Common myeloid progenitor, CD34-positive (primary cell): ENCODE data around the gene CHAF1A.
A peak's percentile ranks its signal among the peaks of the same experiment; 100 is the strongest.

Experiments used
- CTCF ChIA-PET: fragments of 350-600 bp; sonication (Branson Sonifier 250); formaldehyde crosslinking; loops from one replicate; lab custom pipeline; 2021; ENCODE audit warnings: antibody characterized with exemption; lab: Charles Lee
- POLR2A ChIA-PET: fragments of 350-600 bp; sonication (Branson Sonifier 250); formaldehyde crosslinking; loops from one replicate; lab custom pipeline; 2021; ENCODE audit warnings: antibody characterized with exemption; lab: Charles Lee
- DNase-seq, 3 donors: peaks; one replicate each; pipeline versions ENCODE4 v3.0.0 to v3.0.0-alpha.2; 2013
- H3K27ac ChIP-seq, 2 experiments: 1 replicate in 1 of 2; 2 replicates in 1 of 2; pipeline ENCODE4 v1.7.0; 2013; ENCODE audit warnings: inconsistent platforms in 2 of 2, low read length in 2 of 2, mild to moderate bottlenecking in 2 of 2, low read depth in 1 of 2, moderate library complexity in 1 of 2; ENCODE audit not compliant: severe bottlenecking in 2 of 2, insufficient read depth in 1 of 2, poor library complexity in 1 of 2
- H3K27me3 ChIP-seq, 5 experiments: replicated peaks in 2 of 5; 1 replicate in 3 of 5; 2 replicates in 2 of 5; pipeline versions ENCODE4 v1.6.1 to v1.7.0; 2013; ENCODE audit warnings: low read length in 4 of 5, mild to moderate bottlenecking in 2 of 5, moderate library complexity in 2 of 5, inconsistent platforms in 1 of 5; ENCODE audit not compliant: insufficient read depth in 5 of 5, control insufficient read depth in 4 of 5
- H3K36me3 ChIP-seq, 4 experiments: 1 replicate in 2 of 4; 2 replicates in 2 of 4; pipeline versions ENCODE4 v1.6.1 to v1.7.0; 2013; ENCODE audit warnings: low read length in 3 of 4, control low read depth in 1 of 4, mild to moderate bottlenecking in 1 of 4; ENCODE audit not compliant: control insufficient read depth in 4 of 4, insufficient read depth in 4 of 4
- H3K4me1 ChIP-seq, 4 experiments: 1 replicate in 3 of 4; 2 replicates in 1 of 4; pipeline versions ENCODE4 v1.6.1 to v1.7.1; 2013; ENCODE audit warnings: low read length in 3 of 4, mild to moderate bottlenecking in 3 of 4, control low read depth in 1 of 4, inconsistent platforms in 1 of 4, moderate library complexity in 1 of 4; ENCODE audit not compliant: control insufficient read depth in 4 of 4, insufficient read depth in 4 of 4; ENCODE audit errors: control extremely low read depth in 1 of 4
- H3K4me3 ChIP-seq, 7 experiments: 1 replicate in 4 of 7; 2 replicates in 3 of 7; pipeline versions ENCODE4 v1.5.1 to v1.7.0; 2013; ENCODE audit warnings: mild to moderate bottlenecking in 7 of 7, low read length in 6 of 7, moderate library complexity in 6 of 7, inconsistent platforms in 2 of 7, low read depth in 2 of 7, control low read depth in 1 of 7; ENCODE audit not compliant: insufficient read depth in 4 of 7, control insufficient read depth in 1 of 7; ENCODE audit errors: extremely low read depth in 1 of 7
- H3K9me3 ChIP-seq, 5 experiments: 1 replicate in 4 of 5; 2 replicates in 1 of 5; pipeline versions ENCODE4 v1.6.1 to v1.7.1; 2013; ENCODE audit warnings: low read length in 4 of 5, mild to moderate bottlenecking in 2 of 5, inconsistent platforms in 1 of 5, low read depth in 1 of 5, moderate library complexity in 1 of 5; ENCODE audit not compliant: control insufficient read depth in 4 of 5, insufficient read depth in 2 of 5; ENCODE audit errors: control extremely low read depth in 1 of 5
- WGBS: methylation state at CpG from one replicate; pipeline ENCODE4 v1.1.5; 2013; ENCODE audit not compliant: insufficient coverage; 5-methylcytosine and 5-hydroxymethylcytosine counted together

Gene CHAF1A

DNA sequence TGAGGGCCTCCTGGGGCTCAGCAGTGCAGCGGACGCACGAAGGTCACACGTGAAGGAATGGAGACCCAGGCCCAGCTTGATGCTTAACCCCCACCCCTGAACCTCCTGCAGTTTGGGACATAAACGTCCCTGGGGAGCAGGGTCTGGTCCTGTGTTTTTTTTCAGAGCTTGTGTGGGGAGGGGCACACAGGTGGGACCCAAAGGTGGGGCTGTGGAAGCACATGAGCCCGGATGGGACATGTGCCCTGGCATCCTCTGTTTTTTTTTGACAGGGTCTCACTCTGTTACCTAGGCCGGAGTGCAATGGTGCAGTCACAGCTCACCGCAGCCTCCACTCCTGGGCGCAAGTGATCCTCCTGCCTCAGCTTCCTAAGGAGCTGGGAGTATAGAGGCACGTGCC is 34.7 kb downstream of the CHAF1A start:
- no peak for DNase-seq
- WGBS, result 98% methylated on average over 10 of the region's 10 CpGs
- no peaks in the 10 kb centered on the region for H3K9me3 ChIP-seq
- H3K27me3 ChIP-seq, result no peaks in the 10 kb centered on the region
- ChIA-PET CTCF (interaction anchor here (0.5 to 0.6 kb wide), 2 partner anchors 50 to 221 kb away, joined by 3 read pairs; no protein-coding TSS in a partner anchor), POLR2A (no interaction called here)
- no peak overlapping the region for H3K27ac ChIP-seq
- H3K4me1 ChIP-seq, result peaks cover 0 to 11% (median 9%) of the 10 kb centered on the region in 4 experiments
- no peak overlapping the region for H3K4me3 ChIP-seq
- H3K36me3 ChIP-seq, result peaks cover 5 to 76% (median 38%) of the 10 kb centered on the region in 4 experiments

DNA sequence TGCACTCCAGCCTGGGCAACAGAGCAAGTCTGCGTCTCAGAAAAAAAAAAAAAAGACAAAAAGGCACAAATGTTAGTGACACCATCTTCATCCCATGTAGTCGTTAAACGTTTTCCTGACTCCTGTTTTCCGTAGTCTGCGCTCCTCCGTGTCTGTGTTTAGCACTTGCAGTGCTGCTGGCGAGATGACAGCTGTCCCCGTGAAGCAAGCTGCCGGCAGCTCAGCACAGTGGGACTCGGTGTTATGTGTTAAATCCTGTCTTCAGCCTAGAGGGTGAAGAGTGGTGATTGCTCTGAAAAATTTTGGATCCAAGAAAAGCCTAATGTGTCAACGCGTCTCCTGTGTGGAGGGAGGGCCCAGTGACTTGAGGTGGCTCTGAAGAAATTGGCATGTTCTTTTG is 36.8 kb downstream of the CHAF1A start:
- Histone ChIP-seq H3K27me3 (no peaks in the 10 kb centered on the region), H3K4me3 (no peak overlapping the region), H3K9me3 (no peaks in the 10 kb centered on the region), H3K4me1 (peaks cover 0 to 10% (median 5%) of the 10 kb centered on the region in 4 experiments), H3K36me3 (peaks cover 5 to 79% (median 40%) of the 10 kb centered on the region in 4 experiments), H3K27ac (no peak overlapping the region)
- CTCF ChIA-PET, result no interaction called here
- POLR2A ChIA-PET, result no interaction called here
- 99% methylated on average over 12 of the region's 12 CpGs for WGBS
- no peak for DNase-seq

DNA sequence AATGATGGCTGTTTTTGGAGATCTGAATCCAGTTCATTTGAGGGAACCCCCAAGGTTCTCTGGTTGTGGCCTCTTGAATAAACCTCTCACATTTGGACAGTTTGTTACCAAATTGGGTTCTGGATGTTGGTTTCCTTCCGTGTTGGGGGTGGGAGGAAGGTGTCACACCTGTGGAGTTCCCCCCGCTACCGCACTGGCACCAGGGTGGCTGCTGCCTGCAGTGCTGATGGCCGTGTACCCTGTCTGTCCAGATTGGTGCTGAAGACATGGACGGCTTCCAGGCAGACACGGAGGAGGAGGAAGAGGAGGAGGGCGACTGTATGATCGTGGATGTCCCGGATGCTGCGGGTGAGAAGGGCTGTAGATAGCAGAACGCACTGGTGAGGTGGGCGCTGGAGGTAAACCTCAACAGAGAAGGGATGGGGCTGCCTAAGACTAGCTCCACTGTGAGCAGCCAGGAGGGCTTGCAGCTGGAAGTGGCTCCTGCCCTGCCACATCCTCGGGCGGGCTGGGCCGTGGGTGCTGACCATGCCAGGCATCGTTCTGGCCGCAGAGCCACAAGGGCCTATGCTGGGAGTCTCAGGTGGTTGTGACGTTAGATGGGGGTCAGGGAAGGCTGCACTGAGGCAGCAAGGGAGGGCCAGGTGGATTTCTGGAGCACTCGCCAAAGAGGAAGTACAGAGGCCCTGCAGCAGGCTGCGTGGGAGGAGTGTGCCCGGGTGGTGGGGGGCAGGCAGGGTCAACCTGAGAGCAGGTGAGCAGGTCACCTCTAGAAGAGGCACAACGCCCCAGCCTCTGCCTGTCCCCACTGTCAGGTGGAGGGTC is 39.8 kb downstream of the CHAF1A start:
- DNase-seq, result no peak
- Histone ChIP-seq H3K4me1 (peaks cover 0 to 10% (median 5%) of the 10 kb centered on the region in 4 experiments), H3K9me3 (no peaks in the 10 kb centered on the region), H3K27ac (peak overlapping the region in 1 of 2 experiments; percentile 9), H3K36me3 (peaks cover 3 to 82% (median 44%) of the 10 kb centered on the region in 4 experiments), H3K4me3 (no peak overlapping the region), H3K27me3 (no peaks in the 10 kb centered on the region)
- CTCF ChIA-PET, result no interaction called here
- 81% methylated on average over 15 of the region's 22 CpGs for WGBS
- POLR2A ChIA-PET, result no interaction called here

DNA sequence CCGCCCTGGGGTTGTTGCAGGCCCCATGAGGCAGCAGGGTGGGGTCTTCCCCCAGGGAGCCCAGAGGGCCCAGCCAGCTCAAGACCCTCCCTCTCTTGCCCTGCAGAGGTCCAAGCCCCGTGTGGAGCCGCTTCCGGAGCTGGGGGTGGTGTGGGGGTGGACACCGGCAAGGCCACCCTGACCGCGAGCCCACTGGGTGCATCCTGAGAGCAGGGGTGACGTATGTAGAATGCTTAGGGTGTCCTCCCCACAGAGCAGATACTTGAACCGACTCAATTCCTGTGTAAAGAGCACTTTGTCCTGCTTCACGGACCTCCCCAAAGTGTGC is 40.3 kb downstream of the CHAF1A start:
- ChIA-PET CTCF (no interaction called here), POLR2A (interaction anchor here (0.5 kb wide), 1 partner anchor 184 kb away, joined by 5 read pairs; no protein-coding TSS in a partner anchor)
- no peak overlapping the region for H3K4me3 ChIP-seq
- H3K27me3 ChIP-seq, result no peaks in the 10 kb centered on the region
- DNase-seq, result no peak
- peak overlapping the region in 1 of 2 experiments; percentile 9 for H3K27ac ChIP-seq
- H3K9me3 ChIP-seq, result no peaks in the 10 kb centered on the region
- WGBS, result 91% methylated on average over 9 of the region's 10 CpGs
- H3K36me3 ChIP-seq, result peaks cover 3 to 85% (median 47%) of the 10 kb centered on the region in 4 experiments
- H3K4me1 ChIP-seq, result peaks cover 0 to 10% (median 5%) of the 10 kb centered on the region in 4 experiments

DNA sequence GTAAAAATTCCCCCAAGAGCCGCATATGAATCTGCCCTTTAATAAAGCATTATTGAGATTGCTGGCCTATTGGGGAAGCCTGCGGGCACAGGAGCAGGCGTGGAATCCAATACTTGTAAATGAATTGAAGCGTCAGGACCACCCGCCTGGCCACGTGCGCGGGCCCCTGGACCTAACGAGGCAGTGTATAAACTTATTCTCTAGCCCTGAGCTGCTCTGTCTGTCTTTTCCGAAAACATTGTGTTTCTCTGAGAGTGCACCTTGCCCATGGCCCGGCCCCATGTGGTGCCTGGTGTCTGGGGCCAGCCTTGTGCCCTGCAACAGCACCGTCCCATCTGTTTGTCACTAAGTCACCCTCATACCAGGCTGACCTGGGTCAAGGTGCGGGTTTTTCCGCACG is 40.7 kb downstream of the CHAF1A start:
- no peak overlapping the region for H3K4me3 ChIP-seq

DNA sequence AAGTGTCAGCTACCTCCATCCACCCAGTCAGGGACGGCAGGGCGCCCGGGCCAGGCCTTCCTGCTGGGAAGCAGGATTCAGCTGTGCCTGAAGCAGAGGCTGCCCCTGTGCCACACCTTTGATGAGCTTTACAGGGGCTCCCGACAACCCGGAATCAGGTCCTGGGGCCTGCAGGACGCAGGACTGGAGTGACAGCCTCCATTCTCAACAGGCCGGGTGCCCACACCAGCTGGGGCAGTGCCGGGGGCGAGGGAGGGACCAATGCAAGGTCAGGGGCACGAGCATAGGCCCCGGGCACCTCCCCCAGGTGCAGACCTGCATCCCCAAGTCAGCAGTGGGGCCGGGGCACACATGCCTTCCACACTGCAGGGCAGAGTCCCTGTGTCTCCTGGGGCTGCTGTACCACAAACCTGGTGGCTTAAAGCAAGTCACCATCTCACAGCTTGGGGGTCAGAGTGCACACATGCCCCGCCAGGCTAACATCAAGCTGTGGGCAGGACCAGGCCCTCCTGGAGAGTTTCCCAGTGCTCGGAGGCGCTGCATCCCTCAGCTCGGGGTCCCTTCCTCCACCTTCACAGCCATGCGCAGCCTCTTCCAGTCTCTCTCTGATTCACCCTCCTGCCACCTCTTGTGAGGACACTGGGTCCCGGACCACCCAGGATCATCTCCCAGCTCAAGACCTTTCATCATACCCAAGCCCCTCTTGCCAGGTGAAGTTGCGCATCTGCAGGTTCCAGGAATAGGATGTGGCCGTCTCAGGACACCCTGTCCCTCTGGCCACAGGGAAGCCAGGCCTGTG is 41.7 kb downstream of the CHAF1A start:
- H3K9me3 ChIP-seq, result no peaks in the 10 kb centered on the region
- no peak for DNase-seq
- WGBS, result 93% methylated on average over 17 of the region's 20 CpGs
- no peak overlapping the region for H3K27ac ChIP-seq
- H3K27me3 ChIP-seq, result no peaks in the 10 kb centered on the region
- POLR2A ChIA-PET, result interaction anchor here (1.1 kb wide), 1 partner anchor 12 kb away, joined by 3 read pairs; no protein-coding TSS in a partner anchor
- CTCF ChIA-PET, result interaction anchor here (1.0 kb wide), 1 partner anchor 42 kb away, joined by 3 read pairs; the partner anchor contains the start of gene CHAF1A
- H3K36me3 ChIP-seq, result peaks cover 3 to 90% (median 53%) of the 10 kb centered on the region in 4 experiments
- H3K4me1 ChIP-seq, result peaks cover 0 to 10% (median 5%) of the 10 kb centered on the region in 4 experiments
- no peak overlapping the region for H3K4me3 ChIP-seq

More for the DNA sequence above, 40.7 kb downstream of the CHAF1A start:
- Histone ChIP-seq H3K4me1 (peaks cover 0 to 10% (median 5%) of the 10 kb centered on the region in 4 experiments), H3K27ac (no peak overlapping the region), H3K27me3 (no peaks in the 10 kb centered on the region), H3K9me3 (no peaks in the 10 kb centered on the region), H3K36me3 (peaks cover 3 to 85% (median 50%) of the 10 kb centered on the region in 4 experiments)
- 98% methylated on average over 9 of the region's 15 CpGs for WGBS
- CTCF ChIA-PET, result no interaction called here
- DNase-seq, result no peak
- POLR2A ChIA-PET, result interaction anchor here (0.5 kb wide), 1 partner anchor 184 kb away, joined by 5 read pairs; no protein-coding TSS in a partner anchor
